ENCODE measurements around the gene SLC6A15. TPM values are rescaled to one million over a fixed set of nuclear protein-coding genes. Genes with fewer than 3 reads are reported as not detected.

SLC6A15 gene
- polyA plus RNA-seq, 1 of the 3 experiments (the other 2 are of a cell fraction) = 0.76 TPM

DNA sequence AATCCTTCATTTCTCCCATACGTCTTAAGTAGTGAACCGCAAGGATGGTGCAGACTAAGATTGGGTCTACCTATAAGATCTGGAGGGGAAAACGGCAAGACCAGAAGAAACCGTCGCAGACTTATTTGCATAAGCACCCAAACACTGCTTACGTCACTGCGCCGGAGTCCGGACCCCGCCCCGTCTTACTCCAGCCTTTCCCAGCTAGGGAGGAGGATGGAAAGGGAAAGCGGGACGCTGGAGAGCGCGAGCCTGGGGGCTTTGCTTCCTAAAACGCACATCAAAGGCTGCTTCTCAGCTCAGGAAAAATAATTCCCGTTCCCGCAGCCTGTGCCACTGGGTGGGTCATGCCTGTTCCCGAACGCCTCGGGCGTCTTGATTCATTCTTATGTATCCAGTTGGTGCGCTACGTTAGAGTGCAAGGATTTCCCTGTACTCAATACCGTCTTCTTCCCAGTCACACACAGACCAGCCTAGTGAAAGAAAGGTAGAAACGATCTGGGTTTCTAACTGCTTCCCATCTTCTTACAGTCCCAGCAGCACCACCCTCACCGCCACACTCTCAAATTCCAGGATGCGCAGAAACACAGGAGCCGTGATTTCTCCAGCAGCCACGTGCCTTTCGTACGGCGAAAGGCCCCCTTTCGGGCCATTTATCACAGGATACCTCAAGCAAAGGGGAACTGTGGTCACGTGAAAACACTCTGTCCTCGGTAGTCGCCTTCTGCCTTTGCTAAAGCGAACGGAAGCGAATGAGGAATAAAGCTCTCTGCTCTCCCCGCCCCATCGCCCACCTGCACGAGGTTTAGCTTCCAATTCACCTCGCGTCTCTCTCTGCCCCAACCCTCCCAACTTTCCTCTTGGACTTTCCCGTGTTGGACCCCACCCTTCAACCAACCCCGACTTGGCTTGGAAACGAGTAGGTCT lies 1.1 kb downstream of the SLC6A15 start:
- Histone ChIP-seq H3K9me2 (no peaks in the 10 kb centered on the region), H3K9ac (peak overlapping the region; percentile 51; the same call in 1 of the 2 replicates), H3K4me1 (ENCODE audit: control insufficient read depth in 1 of 2, insufficient read depth in 2 of 2, low read depth in 1 of 2, low read length in 1 of 2) (peaks cover 0 to 8% of the 10 kb centered on the region in 2 experiments; a peak in 2 of 4 replicates), H3F3A (replicated peaks; ENCODE audit: insufficient read depth) (peaks cover 4% of the 10 kb centered on the region), H2AFZ (ENCODE audit: low read depth) (peak overlapping the region; percentile 97), H4K20me1 (ENCODE audit: insufficient read depth) (no peaks in the 10 kb centered on the region), H3K27me3 (ENCODE audit: insufficient read depth) (no peaks in the 10 kb centered on the region), H3K36me3 (replicated peaks in 1 of 2; ENCODE audit: control insufficient read depth in 1 of 2, insufficient read depth in 2 of 2, low read length in 1 of 2) (no peaks in the 10 kb centered on the region), H3K4me3 (ENCODE audit: low read depth in 2 of 2, low read length in 1 of 2) (peak overlapping the region; percentile 64 to 75), H3K9me3 (no peaks in the 10 kb centered on the region), H3K4me2 (peak overlapping the region; percentile 92), H3K27ac (ENCODE audit: low read depth in 2 of 2, low read length in 1 of 2) (peak overlapping the region; percentile 64 to 84), H3K79me2 (ENCODE audit: insufficient read depth) (no peaks in the 10 kb centered on the region)
- peak; percentile 77 for DNase-seq
- 2% methylated on average over 48 of the region's 48 CpGs for WGBS (ENCODE audit: low lambda C conversion rate)
- POLR2A ChIA-PET = no interaction called here
- CTCF ChIA-PET = interaction anchor here (1.1 to 3.7 kb wide), 8 partner anchors 18 to 146 kb away, joined by 3 to 25 read pairs (median 4); no protein-coding TSS in a partner anchor
- TF ChIP-seq USF2 (IDR thresholded peaks at IDR 0.05; ENCODE audit: borderline replicate concordance, low read depth, low read length) = no peak
- TF ChIP-seq POLR2AphosphoS5 (IDR thresholded peaks at IDR 0.05; ENCODE audit: low read depth, low read length) = no peak
- TF ChIP-seq, protein P1, sequence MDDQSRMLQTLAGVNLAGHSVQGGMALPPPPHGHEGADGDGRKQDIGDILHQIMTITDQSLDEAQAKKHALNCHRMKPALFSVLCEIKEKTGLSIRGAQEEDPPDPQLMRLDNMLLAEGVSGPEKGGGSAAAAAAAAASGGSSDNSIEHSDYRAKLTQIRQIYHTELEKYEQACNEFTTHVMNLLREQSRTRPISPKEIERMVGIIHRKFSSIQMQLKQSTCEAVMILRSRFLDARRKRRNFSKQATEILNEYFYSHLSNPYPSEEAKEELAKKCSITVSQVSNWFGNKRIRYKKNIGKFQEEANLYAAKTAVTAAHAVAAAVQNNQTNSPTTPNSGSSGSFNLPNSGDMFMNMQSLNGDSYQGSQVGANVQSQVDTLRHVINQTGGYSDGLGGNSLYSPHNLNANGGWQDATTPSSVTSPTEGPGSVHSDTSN (IDR thresholded peaks at IDR 0.05) = no peak
- TF ChIP-seq ZBTB33 (IDR thresholded peaks at IDR 0.05; ENCODE audit: borderline replicate concordance, low read depth) = no peak
- no peak for TF ChIP-seq SIN3A (IDR thresholded peaks at IDR 0.05; ENCODE audit: borderline replicate concordance, low read depth, low read length)
- no peak for TF ChIP-seq EP300 (IDR thresholded peaks at IDR 0.05; ENCODE audit: borderline replicate concordance in 1 of 2, low read depth in 1 of 2, low read length in 1 of 2)
- TF ChIP-seq NFIC (IDR thresholded peaks at IDR 0.05; ENCODE audit: borderline replicate concordance) = no peak
- TF ChIP-seq SMC3 (IDR thresholded peaks at IDR 0.05; ENCODE audit: low read depth, low read length) = no peak
- TF ChIP-seq RFX5 (IDR thresholded peaks at IDR 0.05; ENCODE audit: low read length) = 0 out of 2 replicates have a peak, but pooled peaks have one; percentile 24
- TF ChIP-seq MEF2A (IDR thresholded peaks at IDR 0.05; ENCODE audit: borderline replicate concordance, low read depth) = no peak
- no peak for TF ChIP-seq FOSL2 (IDR thresholded peaks at IDR 0.05; ENCODE audit: borderline replicate concordance, low read depth)
- TF ChIP-seq JUND (IDR thresholded peaks at IDR 0.05) = no peak
- TF ChIP-seq, protein P2, sequence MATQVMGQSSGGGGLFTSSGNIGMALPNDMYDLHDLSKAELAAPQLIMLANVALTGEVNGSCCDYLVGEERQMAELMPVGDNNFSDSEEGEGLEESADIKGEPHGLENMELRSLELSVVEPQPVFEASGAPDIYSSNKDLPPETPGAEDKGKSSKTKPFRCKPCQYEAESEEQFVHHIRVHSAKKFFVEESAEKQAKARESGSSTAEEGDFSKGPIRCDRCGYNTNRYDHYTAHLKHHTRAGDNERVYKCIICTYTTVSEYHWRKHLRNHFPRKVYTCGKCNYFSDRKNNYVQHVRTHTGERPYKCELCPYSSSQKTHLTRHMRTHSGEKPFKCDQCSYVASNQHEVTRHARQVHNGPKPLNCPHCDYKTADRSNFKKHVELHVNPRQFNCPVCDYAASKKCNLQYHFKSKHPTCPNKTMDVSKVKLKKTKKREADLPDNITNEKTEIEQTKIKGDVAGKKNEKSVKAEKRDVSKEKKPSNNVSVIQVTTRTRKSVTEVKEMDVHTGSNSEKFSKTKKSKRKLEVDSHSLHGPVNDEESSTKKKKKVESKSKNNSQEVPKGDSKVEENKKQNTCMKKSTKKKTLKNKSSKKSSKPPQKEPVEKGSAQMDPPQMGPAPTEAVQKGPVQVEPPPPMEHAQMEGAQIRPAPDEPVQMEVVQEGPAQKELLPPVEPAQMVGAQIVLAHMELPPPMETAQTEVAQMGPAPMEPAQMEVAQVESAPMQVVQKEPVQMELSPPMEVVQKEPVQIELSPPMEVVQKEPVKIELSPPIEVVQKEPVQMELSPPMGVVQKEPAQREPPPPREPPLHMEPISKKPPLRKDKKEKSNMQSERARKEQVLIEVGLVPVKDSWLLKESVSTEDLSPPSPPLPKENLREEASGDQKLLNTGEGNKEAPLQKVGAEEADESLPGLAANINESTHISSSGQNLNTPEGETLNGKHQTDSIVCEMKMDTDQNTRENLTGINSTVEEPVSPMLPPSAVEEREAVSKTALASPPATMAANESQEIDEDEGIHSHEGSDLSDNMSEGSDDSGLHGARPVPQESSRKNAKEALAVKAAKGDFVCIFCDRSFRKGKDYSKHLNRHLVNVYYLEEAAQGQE (IDR thresholded peaks at IDR 0.05; ENCODE audit: low read depth, low read length) = 0 out of 2 replicates have a peak, but pooled peaks have one; percentile 20
- no peak for TF ChIP-seq NRF1 (IDR thresholded peaks at IDR 0.05; ENCODE audit: low read depth, low read length)
- TF ChIP-seq MXI1 (IDR thresholded peaks at IDR 0.05; ENCODE audit: low read depth, low read length) = peak; percentile 90; the same call in 1 of the 2 replicates
- TF ChIP-seq, protein P3, sequence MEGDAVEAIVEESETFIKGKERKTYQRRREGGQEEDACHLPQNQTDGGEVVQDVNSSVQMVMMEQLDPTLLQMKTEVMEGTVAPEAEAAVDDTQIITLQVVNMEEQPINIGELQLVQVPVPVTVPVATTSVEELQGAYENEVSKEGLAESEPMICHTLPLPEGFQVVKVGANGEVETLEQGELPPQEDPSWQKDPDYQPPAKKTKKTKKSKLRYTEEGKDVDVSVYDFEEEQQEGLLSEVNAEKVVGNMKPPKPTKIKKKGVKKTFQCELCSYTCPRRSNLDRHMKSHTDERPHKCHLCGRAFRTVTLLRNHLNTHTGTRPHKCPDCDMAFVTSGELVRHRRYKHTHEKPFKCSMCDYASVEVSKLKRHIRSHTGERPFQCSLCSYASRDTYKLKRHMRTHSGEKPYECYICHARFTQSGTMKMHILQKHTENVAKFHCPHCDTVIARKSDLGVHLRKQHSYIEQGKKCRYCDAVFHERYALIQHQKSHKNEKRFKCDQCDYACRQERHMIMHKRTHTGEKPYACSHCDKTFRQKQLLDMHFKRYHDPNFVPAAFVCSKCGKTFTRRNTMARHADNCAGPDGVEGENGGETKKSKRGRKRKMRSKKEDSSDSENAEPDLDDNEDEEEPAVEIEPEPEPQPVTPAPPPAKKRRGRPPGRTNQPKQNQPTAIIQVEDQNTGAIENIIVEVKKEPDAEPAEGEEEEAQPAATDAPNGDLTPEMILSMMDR (IDR thresholded peaks at IDR 0.05) = no peak
- TF ChIP-seq EZH2phosphoT487 (IDR thresholded peaks at IDR 0.05; ENCODE audit: borderline replicate concordance, low read depth) = no peak
- no peak for TF ChIP-seq FOXM1 (IDR thresholded peaks at IDR 0.05; ENCODE audit: low read depth)
- TF ChIP-seq FOXJ3 (CRISPR knock-in tag; IDR thresholded peaks at IDR 0.05) = no peak
- TF ChIP-seq RXRA (IDR thresholded peaks at IDR 0.05; ENCODE audit: borderline replicate concordance, low read depth) = no peak
- peak; percentile 89 for TF ChIP-seq MAX (IDR thresholded peaks at IDR 0.05; ENCODE audit: low read depth)
- TF ChIP-seq YY1 (IDR thresholded peaks at IDR 0.05; ENCODE audit: low read depth) = no peak
